BE2C (cell line): ENCODE data around the gene CFAP43.

ENCODE experiments used
- DNase-seq: peaks from one replicate; pipeline ENCODE4 v3.0.0-alpha.2; 2020
- H3K27me3 ChIP-seq: fragments of 250-450 bp; sonication (Bioruptor Pico); 2 replicates; pipeline ENCODE4 v1.5.1; 2020; ENCODE audit warnings: mild to moderate bottlenecking
- H3K36me3 ChIP-seq: fragments of 250-450 bp; sonication (Bioruptor Pico); 2 replicates; pipeline ENCODE4 v1.5.1; 2020; ENCODE audit warnings: mild to moderate bottlenecking
- H3K4me1 ChIP-seq: fragments of 250-450 bp; sonication (Bioruptor Pico); 2 replicates; pipeline ENCODE4 v1.5.1; 2020
- H3K4me3 ChIP-seq: 2 replicates; pipeline ENCODE4 v1.5.1; 2011; ENCODE audit warnings: low read depth, low read length
- H3K9me3 ChIP-seq: fragments of 250-450 bp; sonication (Bioruptor Pico); 2 replicates; pipeline ENCODE4 v1.5.1; 2020
- CTCF ChIP-seq: IDR thresholded peaks from 2 replicates; pipeline ENCODE4 v1.5.1; 2012; ENCODE audit warnings: mild to moderate bottlenecking, low read depth, low read length

CFAP43 gene

GRCh38 chr10:104267721-104268404 is 35.7 kb upstream of the CFAP43 start:
- Histone ChIP-seq H3K27me3 (no peaks in the 10 kb centered on the region), H3K4me3 (peak overlapping the region; percentile 93), H3K4me1 (no peaks in the 10 kb centered on the region; the same call in 1 of the 2 replicates), H3K9me3 (no peaks in the 10 kb centered on the region), H3K36me3 (peaks cover 30% of the 10 kb centered on the region)
- no peak for TF ChIP-seq CTCF
- DNase-seq = no peak

- DNase-seq = no peak
- peaks cover 47% of the 10 kb centered on the region for H3K36me3 ChIP-seq
- H3K9me3 ChIP-seq = no peaks in the 10 kb centered on the region
- H3K27me3 ChIP-seq = no peaks in the 10 kb centered on the region
- no peak overlapping the region for H3K4me3 ChIP-seq
- TF ChIP-seq CTCF = no peak
- H3K4me1 ChIP-seq = no peaks in the 10 kb centered on the region; the same call in 1 of the 2 replicates
Measured at GRCh38 chr10:104264783-104265182, 32.6 kb upstream of the CFAP43 start.

- H3K4me1 ChIP-seq = no peaks in the 10 kb centered on the region
- no peaks in the 10 kb centered on the region for H3K9me3 ChIP-seq
- no peak overlapping the region for H3K4me3 ChIP-seq
- H3K36me3 ChIP-seq = peaks cover 59% of the 10 kb centered on the region
- no peak for TF ChIP-seq CTCF
- H3K27me3 ChIP-seq = no peaks in the 10 kb centered on the region
- DNase-seq = no peak
Measured at GRCh38 chr10:104262055-104262454, 29.9 kb upstream of the CFAP43 start.

- no peak for DNase-seq
- Histone ChIP-seq H3K36me3 (peaks cover 55% of the 10 kb centered on the region), H3K27me3 (no peaks in the 10 kb centered on the region), H3K4me3 (no peak overlapping the region), H3K4me1 (no peaks in the 10 kb centered on the region; the same call in 1 of the 2 replicates), H3K9me3 (no peaks in the 10 kb centered on the region)
- no peak for TF ChIP-seq CTCF
Measured at GRCh38 chr10:104260775-104261115, 28.6 kb upstream of the CFAP43 start.

GRCh38 chr10:104259999-104260774 is 28.0 kb upstream of the CFAP43 start:
- Histone ChIP-seq H3K27me3 (no peaks in the 10 kb centered on the region), H3K4me3 (no peak overlapping the region), H3K36me3 (peaks cover 51% of the 10 kb centered on the region), H3K9me3 (no peaks in the 10 kb centered on the region), H3K4me1 (no peaks in the 10 kb centered on the region; the same call in 1 of the 2 replicates)
- no peak for TF ChIP-seq CTCF
- DNase-seq = no peak

GRCh38 chr10:104259456-104259855 is 27.3 kb upstream of the CFAP43 start:
- no peaks in the 10 kb centered on the region; the same call in 1 of the 2 replicates for H3K4me1 ChIP-seq
- no peak for TF ChIP-seq CTCF
- no peaks in the 10 kb centered on the region for H3K9me3 ChIP-seq
- no peak for DNase-seq
- no peaks in the 10 kb centered on the region for H3K27me3 ChIP-seq
- peaks cover 48% of the 10 kb centered on the region for H3K36me3 ChIP-seq
- H3K4me3 ChIP-seq = no peak overlapping the region
